Astrocyte of the cerebellum (primary cell): ENCODE results near the gene FOXP1.
A peak's percentile ranks its signal among the peaks of the same experiment; 100 is the strongest.

Experiments
- DNase-seq: peaks from one replicate; pipeline ENCODE4 v3.0.0-alpha.2; 2011; ENCODE audit warnings: low read depth
- H3K4me3 ChIP-seq: 2 replicates; pipeline ENCODE4 v1.5.1; 2011; ENCODE audit warnings: mild to moderate bottlenecking, low read depth, low read length, moderate library complexity
- in situ Hi-C: cut with HindIII; loops from 2 replicates; pipeline ENCODE4 v1.10.0; 2017; ENCODE audit warnings: low sequenced_read_pairs
- TF ChIP-seq, protein P1 (sequence below): IDR thresholded peaks from 2 replicates; pipeline ENCODE4 v1.5.1; 2012; ENCODE audit warnings: low read length, low read depth, moderate library complexity, mild to moderate bottlenecking; ENCODE audit errors: missing control alignments

FOXP1 gene

DNA sequence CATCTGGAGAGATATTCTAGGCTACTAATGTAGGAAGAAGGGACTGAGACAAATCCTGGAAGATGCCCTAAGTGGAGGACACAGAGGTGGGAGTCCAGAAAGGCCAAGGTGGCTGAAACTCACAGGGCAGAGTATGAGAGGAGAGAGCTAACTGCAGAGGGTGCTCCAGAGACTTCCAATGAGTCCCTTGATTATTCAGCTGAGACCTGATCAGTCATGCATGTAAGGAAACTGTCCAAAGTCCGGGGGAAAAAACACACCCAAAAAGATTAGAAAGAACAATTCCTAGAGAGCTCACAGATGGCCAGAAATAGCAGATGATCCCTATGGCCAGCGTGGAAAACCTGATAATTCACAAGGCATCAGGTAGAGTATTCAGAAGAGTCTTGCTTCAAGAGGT lies 18.7 kb upstream of the FOXP1 start:
- H3K4me3 ChIP-seq, result no peak overlapping the region
- no peak for DNase-seq
- TF ChIP-seq, protein P1, sequence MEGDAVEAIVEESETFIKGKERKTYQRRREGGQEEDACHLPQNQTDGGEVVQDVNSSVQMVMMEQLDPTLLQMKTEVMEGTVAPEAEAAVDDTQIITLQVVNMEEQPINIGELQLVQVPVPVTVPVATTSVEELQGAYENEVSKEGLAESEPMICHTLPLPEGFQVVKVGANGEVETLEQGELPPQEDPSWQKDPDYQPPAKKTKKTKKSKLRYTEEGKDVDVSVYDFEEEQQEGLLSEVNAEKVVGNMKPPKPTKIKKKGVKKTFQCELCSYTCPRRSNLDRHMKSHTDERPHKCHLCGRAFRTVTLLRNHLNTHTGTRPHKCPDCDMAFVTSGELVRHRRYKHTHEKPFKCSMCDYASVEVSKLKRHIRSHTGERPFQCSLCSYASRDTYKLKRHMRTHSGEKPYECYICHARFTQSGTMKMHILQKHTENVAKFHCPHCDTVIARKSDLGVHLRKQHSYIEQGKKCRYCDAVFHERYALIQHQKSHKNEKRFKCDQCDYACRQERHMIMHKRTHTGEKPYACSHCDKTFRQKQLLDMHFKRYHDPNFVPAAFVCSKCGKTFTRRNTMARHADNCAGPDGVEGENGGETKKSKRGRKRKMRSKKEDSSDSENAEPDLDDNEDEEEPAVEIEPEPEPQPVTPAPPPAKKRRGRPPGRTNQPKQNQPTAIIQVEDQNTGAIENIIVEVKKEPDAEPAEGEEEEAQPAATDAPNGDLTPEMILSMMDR, result peak; percentile 8
- in situ Hi-C loops, result no loop called here

DNA sequence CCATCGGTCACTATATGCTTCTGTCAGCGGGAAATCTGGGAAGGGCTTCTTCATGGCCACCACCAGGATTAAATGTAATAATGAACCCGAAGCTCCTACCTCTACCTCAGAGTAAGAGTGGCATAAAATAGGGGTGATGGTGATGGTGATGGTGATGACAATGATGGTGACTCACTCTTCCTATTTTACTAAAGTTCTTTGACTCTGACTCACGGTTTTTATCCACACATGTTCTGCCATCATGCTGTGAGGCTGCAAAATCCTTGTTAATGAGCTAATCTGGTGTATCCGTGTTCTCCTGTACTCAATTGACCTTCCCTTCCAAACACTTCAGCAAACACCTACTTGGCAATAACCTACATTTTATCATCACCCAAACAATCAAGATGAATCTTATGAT lies 18.3 kb upstream of the FOXP1 start:
- peak; percentile 57 for DNase-seq

DNA sequence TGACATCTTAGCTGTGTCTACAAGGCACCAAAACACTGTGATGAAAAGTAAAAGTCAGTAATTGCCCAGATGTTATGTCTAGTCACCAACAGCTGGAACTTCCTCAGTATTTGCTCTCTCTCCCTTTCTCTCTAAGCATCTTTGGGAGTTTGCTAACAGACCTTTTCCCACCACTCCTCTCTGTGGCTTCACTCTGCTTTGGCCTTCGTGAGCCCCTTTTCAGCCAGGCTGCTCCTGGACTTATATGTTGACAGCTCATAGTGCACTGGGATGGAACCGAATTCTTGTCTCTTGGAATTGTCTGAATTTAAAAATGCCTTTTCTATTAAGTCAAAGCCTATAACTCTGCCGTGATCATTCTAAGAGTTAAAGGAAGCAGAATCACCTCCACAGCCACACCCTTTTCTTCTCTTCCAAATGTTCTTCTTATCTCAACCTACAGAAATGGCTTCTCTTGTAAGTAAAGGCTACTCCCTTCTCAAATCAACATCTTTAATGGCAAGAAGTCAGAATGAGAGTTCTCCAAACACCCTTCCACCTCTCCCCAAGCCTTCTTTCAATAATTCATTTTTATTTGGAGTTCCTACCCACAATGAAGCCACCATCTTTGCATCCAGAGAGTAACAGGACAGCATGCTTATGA lies 17.2 kb upstream of the FOXP1 start:
- no peak for DNase-seq
- in situ Hi-C loops, result no loop called here
- TF ChIP-seq, protein P1, result no peak

More for the DNA sequence above, 18.3 kb upstream of the FOXP1 start:
- TF ChIP-seq, protein P1, result no peak
- H3K4me3 ChIP-seq, result no peak overlapping the region
- in situ Hi-C loops, result no loop called here

DNA sequence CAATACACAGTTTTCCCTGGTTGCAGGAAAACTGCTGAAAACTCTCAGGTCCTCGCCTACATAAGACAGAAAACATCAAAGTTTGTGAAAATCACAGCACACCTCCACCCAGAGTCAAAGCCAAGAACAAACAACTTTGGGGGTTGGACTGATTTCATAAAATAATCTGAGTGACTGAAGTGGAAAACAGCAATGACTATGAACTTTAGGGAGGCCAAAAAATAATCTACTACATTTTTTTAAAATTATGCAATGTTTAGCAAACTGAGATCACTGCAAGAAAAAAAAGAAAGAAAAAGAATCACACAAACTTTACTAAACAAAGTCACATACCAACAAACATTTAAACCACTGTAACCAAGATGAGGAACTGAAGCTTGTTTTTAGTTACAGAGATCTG lies 15.9 kb upstream of the FOXP1 start:
- in situ Hi-C loops, result no loop called here
- TF ChIP-seq, protein P1, result no peak
- no peak for DNase-seq
- no peak overlapping the region for H3K4me3 ChIP-seq

More for the DNA sequence above, 17.2 kb upstream of the FOXP1 start:
- no peak overlapping the region for H3K4me3 ChIP-seq

DNA sequence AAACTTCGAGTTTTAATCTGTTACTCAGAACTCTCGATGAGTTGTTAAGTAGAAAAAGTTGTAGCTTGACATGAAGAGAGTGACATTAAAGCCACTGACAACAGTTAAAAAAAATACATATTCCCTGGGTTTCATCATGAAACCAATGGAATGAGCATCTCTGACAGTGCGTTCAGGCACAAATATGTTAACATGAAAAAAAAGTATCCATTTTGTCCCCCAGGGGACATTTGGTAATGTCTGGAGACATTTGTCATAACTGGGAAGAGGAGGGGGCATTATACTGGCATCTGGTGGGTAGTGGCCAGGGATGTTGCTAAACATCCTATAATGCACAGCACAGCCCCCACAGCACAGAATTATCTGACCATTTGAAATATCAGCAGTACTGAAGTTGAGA lies 14.8 kb upstream of the FOXP1 start:
- in situ Hi-C loops, result no loop called here

DNA sequence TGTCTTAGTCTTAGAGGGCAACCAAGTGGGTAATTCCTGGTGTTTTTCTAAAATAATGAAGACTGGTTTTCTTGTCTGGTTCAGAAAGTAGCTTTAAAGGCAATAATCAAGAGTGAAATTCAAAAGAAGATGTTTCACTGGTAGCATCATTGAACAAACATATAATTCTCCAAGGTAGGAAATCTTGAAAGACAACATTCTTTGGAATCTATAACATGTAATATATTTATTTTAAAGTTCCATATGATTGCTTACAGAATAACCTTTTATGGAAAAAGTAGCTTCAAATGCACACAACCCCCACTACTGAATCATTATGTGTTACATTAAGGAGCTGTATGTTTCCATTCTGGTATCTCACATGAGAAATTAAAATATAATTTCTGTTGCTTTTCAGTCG lies 13.8 kb upstream of the FOXP1 start:
- H3K4me3 ChIP-seq, result no peak overlapping the region
- no peak for DNase-seq
- TF ChIP-seq, protein P1, result no peak
- in situ Hi-C loops, result no loop called here

More for the DNA sequence above, 14.8 kb upstream of the FOXP1 start:
- no peak overlapping the region for H3K4me3 ChIP-seq
- DNase-seq, result no peak
- TF ChIP-seq, protein P1, result no peak
